ENCODE results near the gene PPP3CB. TPM values are rescaled to one million over a fixed set of nuclear protein-coding genes. Genes with fewer than 3 reads are reported as not detected.

PPP3CB gene
- 18.5 TPM for total RNA-seq (ENCODE audit: unreplicated experiment)
- long read RNA-seq = 0 reads

GRCh38 chr10:73495884-73496674 is at the start of gene PPP3CB:
PPP3CB (minus strand) TSS chr10:73496024; CDS start chr10:73495889, 135 bp downstream.
- Mint-ChIP-seq H3K27me3 (ENCODE audit: unreplicated experiment) (peaks cover 19% of the 10 kb centered on the region), H3K4me3 (ENCODE audit: unreplicated experiment) (peak within 1 kb of the TSS; percentile 97), H3K9me3 (ENCODE audit: unreplicated experiment) (no peaks in the 10 kb centered on the region), H3K27ac (ENCODE audit: unreplicated experiment) (peak within 1 kb of the TSS; percentile 92), H3K36me3 (ENCODE audit: low read depth, unreplicated experiment) (peaks cover 46% of the 10 kb centered on the region), H3K4me1 (ENCODE audit: unreplicated experiment) (peaks cover 30% of the 10 kb centered on the region)
- peak; percentile 85 for DNase-seq (ENCODE audit: low spot score)
- TF ChIP-seq, protein P1, sequence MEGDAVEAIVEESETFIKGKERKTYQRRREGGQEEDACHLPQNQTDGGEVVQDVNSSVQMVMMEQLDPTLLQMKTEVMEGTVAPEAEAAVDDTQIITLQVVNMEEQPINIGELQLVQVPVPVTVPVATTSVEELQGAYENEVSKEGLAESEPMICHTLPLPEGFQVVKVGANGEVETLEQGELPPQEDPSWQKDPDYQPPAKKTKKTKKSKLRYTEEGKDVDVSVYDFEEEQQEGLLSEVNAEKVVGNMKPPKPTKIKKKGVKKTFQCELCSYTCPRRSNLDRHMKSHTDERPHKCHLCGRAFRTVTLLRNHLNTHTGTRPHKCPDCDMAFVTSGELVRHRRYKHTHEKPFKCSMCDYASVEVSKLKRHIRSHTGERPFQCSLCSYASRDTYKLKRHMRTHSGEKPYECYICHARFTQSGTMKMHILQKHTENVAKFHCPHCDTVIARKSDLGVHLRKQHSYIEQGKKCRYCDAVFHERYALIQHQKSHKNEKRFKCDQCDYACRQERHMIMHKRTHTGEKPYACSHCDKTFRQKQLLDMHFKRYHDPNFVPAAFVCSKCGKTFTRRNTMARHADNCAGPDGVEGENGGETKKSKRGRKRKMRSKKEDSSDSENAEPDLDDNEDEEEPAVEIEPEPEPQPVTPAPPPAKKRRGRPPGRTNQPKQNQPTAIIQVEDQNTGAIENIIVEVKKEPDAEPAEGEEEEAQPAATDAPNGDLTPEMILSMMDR (IDR thresholded peaks at IDR 0.05; ENCODE audit: unreplicated experiment) = no peak

DNA sequence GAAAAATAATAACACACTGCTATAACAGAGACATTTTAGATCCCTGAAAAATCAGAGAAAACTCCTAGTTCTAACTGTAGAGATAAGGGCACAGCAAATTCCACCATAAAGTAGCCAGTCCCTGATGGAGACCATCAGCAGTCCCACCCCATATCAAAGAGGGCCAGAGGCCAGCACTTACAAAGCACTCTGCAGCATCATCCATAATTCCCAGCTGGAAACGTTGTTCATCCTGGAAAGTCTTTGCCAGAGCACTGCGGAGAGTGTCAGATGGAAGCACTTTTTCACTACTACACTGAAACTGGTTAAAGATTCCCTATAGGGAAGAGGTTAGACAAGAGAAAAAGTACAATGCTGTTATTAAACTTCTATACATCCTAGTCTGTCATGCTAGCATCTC is 49.5 kb upstream of the PPP3CB start:
- Mint-ChIP-seq H3K4me1 (ENCODE audit: unreplicated experiment) (peaks cover 3% of the 10 kb centered on the region), H3K9me3 (ENCODE audit: unreplicated experiment) (no peaks in the 10 kb centered on the region), H3K4me3 (ENCODE audit: unreplicated experiment) (no peak overlapping the region), H3K27me3 (ENCODE audit: unreplicated experiment) (no peaks in the 10 kb centered on the region), H3K27ac (ENCODE audit: unreplicated experiment) (peak overlapping the region; percentile 8), H3K36me3 (ENCODE audit: low read depth, unreplicated experiment) (peaks cover 42% of the 10 kb centered on the region)
- TF ChIP-seq, protein P1 (IDR thresholded peaks at IDR 0.05; ENCODE audit: unreplicated experiment) = no peak
- no peak for DNase-seq (ENCODE audit: low spot score)

GRCh38 chr10:73537709-73538108 is 41.9 kb upstream of the PPP3CB start:
- Mint-ChIP-seq H3K36me3 (ENCODE audit: low read depth, unreplicated experiment) (peaks cover 52% of the 10 kb centered on the region), H3K9me3 (ENCODE audit: unreplicated experiment) (no peaks in the 10 kb centered on the region), H3K27ac (ENCODE audit: unreplicated experiment) (no peak overlapping the region)

GRCh38 chr10:73537288-73537687 is 41.5 kb upstream of the PPP3CB start:
- Mint-ChIP-seq H3K27me3 (ENCODE audit: unreplicated experiment) (no peaks in the 10 kb centered on the region), H3K4me1 (ENCODE audit: unreplicated experiment) (peaks cover 25% of the 10 kb centered on the region), H3K9me3 (ENCODE audit: unreplicated experiment) (no peaks in the 10 kb centered on the region), H3K36me3 (ENCODE audit: low read depth, unreplicated experiment) (peaks cover 51% of the 10 kb centered on the region), H3K4me3 (ENCODE audit: unreplicated experiment) (no peak overlapping the region), H3K27ac (ENCODE audit: unreplicated experiment) (no peak overlapping the region)
- TF ChIP-seq, protein P1 (IDR thresholded peaks at IDR 0.05; ENCODE audit: unreplicated experiment) = no peak
- DNase-seq (ENCODE audit: low spot score) = no peak

More at GRCh38 chr10:73537709-73538108, 41.9 kb upstream of the PPP3CB start:
- no peak for DNase-seq (ENCODE audit: low spot score)
- Mint-ChIP-seq H3K4me3 (ENCODE audit: unreplicated experiment) (no peak overlapping the region), H3K27me3 (ENCODE audit: unreplicated experiment) (no peaks in the 10 kb centered on the region), H3K4me1 (ENCODE audit: unreplicated experiment) (peaks cover 25% of the 10 kb centered on the region)
- TF ChIP-seq, protein P1 (IDR thresholded peaks at IDR 0.05; ENCODE audit: unreplicated experiment) = no peak

DNA sequence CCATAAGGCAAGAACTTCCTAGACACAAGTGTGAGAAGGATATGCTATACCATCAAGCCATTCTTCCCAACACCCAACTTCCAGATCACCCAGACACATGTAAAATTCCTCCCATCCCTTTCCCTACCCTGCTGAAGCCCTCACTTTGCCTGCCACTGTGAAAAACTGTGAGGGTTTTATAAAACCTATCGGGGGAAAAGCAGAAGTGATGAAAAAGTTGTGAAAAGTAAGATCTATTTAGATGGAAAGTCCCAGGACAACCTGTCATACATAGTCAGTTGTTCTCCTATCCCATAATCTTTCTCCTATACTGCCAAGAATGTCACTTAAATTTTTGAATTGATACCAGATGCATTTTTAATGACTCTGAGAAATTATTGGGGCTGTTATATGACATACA is 39.0 kb upstream of the PPP3CB start:
- Mint-ChIP-seq H3K4me3 (ENCODE audit: unreplicated experiment) (peak overlapping the region; percentile 16), H3K4me1 (ENCODE audit: unreplicated experiment) (peaks cover 25% of the 10 kb centered on the region), H3K9me3 (ENCODE audit: unreplicated experiment) (no peaks in the 10 kb centered on the region), H3K27me3 (ENCODE audit: unreplicated experiment) (peaks cover under 1% of the 10 kb centered on the region), H3K27ac (ENCODE audit: unreplicated experiment) (peak overlapping the region; percentile 58), H3K36me3 (ENCODE audit: low read depth, unreplicated experiment) (peaks cover 53% of the 10 kb centered on the region)
- TF ChIP-seq, protein P1 (IDR thresholded peaks at IDR 0.05; ENCODE audit: unreplicated experiment) = no peak
- DNase-seq (ENCODE audit: low spot score) = no peak

Data from endothelial cell (in vitro differentiated cells).